Osteoblast (primary cell): ENCODE measurements around the gene CA7. TPM values are rescaled to one million over a fixed set of nuclear protein-coding genes. Genes with fewer than 3 reads are reported as not detected.

Experiments used
- DNase-seq: peaks from one replicate; pipeline ENCODE4 v3.0.0; 2011; ENCODE audit warnings: low spot score, mixed read lengths; ENCODE audit not compliant: insufficient read length; ENCODE audit errors: missing footprints
- H2AFZ ChIP-seq: 2 replicates; pipeline ENCODE4 v1.6.0; 2011; ENCODE audit warnings: mild to moderate bottlenecking, low read length
- H3K27ac ChIP-seq: 2 replicates; pipeline ENCODE4 v1.5.1; 2011; ENCODE audit warnings: mild to moderate bottlenecking, low read depth, low read length, moderate library complexity
- H3K27me3 ChIP-seq: 2 replicates; pipeline ENCODE4 v1.6.0; 2012; ENCODE audit warnings: mild to moderate bottlenecking, control low read depth, inconsistent platforms, low read length, moderate library complexity; ENCODE audit not compliant: insufficient read depth
- H3K36me3 ChIP-seq: 2 replicates; pipeline ENCODE4 v1.5.1; 2011; ENCODE audit warnings: mild to moderate bottlenecking, low read length, control low read depth, moderate library complexity; ENCODE audit not compliant: insufficient read depth
- H3K4me1 ChIP-seq: 2 replicates; pipeline ENCODE4 v1.5.1; 2011; ENCODE audit warnings: mild to moderate bottlenecking, low read length, control low read depth, moderate library complexity; ENCODE audit not compliant: insufficient read depth
- H3K4me2 ChIP-seq: 2 replicates; pipeline ENCODE4 v1.6.0; 2011; ENCODE audit warnings: mild to moderate bottlenecking, low read length; ENCODE audit not compliant: insufficient read depth
- H3K4me3 ChIP-seq: fragments of 200-600 bp; sonication (generic); 3 replicates; pipeline ENCODE4 v1.5.1; 2012; ENCODE audit warnings: mild to moderate bottlenecking, low read length, inconsistent platforms; ENCODE audit not compliant: insufficient read depth
- H3K79me2 ChIP-seq: 2 replicates; pipeline ENCODE4 v1.6.0; 2012; ENCODE audit warnings: mild to moderate bottlenecking, low read length, control low read depth, inconsistent platforms; ENCODE audit not compliant: insufficient read depth
- H3K9me3 ChIP-seq: 2 replicates; pipeline ENCODE4 v1.5.1; 2011; ENCODE audit warnings: low read depth, low read length, control low read depth
- H4K20me1 ChIP-seq: 2 replicates; pipeline ENCODE4 v1.6.0; 2012; ENCODE audit warnings: mild to moderate bottlenecking, low read length, control low read depth; ENCODE audit not compliant: insufficient read depth
- total RNA-seq: library from RNA; depleted of rRNA; stranded (reverse); fragments of >200 nt; gene quantifications from 2 replicates; pipeline ENCODE4 v1.2.3, GENCODE V29; 2012
- TF ChIP-seq, protein P1 (sequence below): IDR thresholded peaks from 2 replicates; pipeline ENCODE4 v1.5.1; 2011; ENCODE audit warnings: mild to moderate bottlenecking, low read depth, low read length, moderate library complexity; ENCODE audit errors: extremely low read depth

CA7 gene
- total RNA-seq, 1 donor, result not detected

DNA sequence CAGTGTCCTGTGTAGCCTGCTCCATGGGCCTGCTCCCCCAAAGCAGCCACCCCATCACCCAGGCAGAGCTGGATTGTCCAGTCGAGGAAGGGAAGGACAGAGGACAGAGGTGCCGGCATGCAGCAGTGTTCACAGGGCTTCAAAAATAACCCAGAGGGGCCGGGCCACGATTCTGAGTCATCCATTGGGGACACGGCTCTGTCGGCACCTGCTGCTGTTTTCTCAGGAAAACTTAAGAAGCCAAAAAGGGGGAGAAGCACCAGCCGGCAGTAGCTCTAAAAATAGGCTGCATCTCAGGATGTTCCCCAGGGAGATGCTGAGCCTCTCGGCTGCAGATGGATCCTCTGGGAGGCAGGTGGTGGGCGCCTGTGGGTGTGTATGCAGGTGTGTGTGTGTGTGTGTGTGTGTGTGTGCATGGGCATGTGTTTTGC is 1.6 kb downstream of the CA7 start:
- H3K27ac ChIP-seq, result no peak overlapping the region
- no peak overlapping the region for H3K4me2 ChIP-seq
- H3K4me1 ChIP-seq, result no peaks in the 10 kb centered on the region
- no peaks in the 10 kb centered on the region for H3K9me3 ChIP-seq
- H4K20me1 ChIP-seq, result no peaks in the 10 kb centered on the region
- DNase-seq, result peak; percentile 83
- H3K79me2 ChIP-seq, result no peaks in the 10 kb centered on the region
- peaks cover 60% of the 10 kb centered on the region for H3K27me3 ChIP-seq
- H3K36me3 ChIP-seq, result no peaks in the 10 kb centered on the region
- H2AFZ ChIP-seq, result no peak overlapping the region
- TF ChIP-seq, protein P1, sequence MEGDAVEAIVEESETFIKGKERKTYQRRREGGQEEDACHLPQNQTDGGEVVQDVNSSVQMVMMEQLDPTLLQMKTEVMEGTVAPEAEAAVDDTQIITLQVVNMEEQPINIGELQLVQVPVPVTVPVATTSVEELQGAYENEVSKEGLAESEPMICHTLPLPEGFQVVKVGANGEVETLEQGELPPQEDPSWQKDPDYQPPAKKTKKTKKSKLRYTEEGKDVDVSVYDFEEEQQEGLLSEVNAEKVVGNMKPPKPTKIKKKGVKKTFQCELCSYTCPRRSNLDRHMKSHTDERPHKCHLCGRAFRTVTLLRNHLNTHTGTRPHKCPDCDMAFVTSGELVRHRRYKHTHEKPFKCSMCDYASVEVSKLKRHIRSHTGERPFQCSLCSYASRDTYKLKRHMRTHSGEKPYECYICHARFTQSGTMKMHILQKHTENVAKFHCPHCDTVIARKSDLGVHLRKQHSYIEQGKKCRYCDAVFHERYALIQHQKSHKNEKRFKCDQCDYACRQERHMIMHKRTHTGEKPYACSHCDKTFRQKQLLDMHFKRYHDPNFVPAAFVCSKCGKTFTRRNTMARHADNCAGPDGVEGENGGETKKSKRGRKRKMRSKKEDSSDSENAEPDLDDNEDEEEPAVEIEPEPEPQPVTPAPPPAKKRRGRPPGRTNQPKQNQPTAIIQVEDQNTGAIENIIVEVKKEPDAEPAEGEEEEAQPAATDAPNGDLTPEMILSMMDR, result no peak
- H3K4me3 ChIP-seq, result no peak overlapping the region

DNA sequence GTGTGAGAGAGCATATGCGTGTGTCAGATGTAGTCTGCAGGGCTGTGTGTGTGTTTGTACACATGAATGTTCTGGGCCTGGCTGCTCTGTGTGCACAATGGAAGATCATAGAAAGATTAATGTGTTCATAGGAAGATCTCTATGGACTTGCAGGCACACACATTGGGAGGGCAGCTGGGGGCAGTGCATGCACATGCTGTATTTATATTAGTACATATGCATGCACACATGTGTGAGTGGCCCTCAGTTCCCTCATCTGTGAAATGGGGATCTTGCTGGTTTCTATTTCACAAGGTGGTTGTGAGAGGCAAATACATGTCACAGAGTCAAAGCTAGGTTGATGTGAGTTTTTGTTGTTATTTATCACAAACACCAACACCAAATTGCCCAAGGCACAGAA is 2.1 kb downstream of the CA7 start:
- Histone ChIP-seq H2AFZ (no peak overlapping the region), H3K4me2 (no peak overlapping the region), H3K9me3 (no peaks in the 10 kb centered on the region), H3K4me1 (no peaks in the 10 kb centered on the region), H3K27me3 (peaks cover 55% of the 10 kb centered on the region), H3K27ac (no peak overlapping the region), H3K4me3 (no peak overlapping the region), H3K36me3 (no peaks in the 10 kb centered on the region), H3K79me2 (no peaks in the 10 kb centered on the region), H4K20me1 (no peaks in the 10 kb centered on the region)
- TF ChIP-seq, protein P1, result no peak
- no peak for DNase-seq

DNA sequence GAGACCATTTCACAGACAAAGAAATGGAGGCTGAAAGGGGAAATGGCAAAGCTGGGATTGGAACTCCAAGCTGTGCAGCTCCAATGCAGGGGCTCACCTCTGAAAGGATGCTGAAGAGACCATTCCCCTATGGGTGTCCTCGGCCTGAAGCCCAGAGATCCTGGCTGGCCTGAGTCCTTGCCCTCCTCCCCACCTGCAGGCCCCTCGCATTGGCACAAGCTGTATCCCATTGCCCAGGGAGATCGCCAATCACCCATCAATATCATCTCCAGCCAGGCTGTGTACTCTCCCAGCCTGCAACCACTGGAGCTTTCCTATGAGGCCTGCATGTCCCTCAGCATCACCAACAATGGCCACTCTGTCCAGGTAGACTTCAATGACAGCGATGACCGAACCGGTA is 2.6 kb downstream of the CA7 start:
- no peak overlapping the region for H2AFZ ChIP-seq
- H3K4me3 ChIP-seq, result no peak overlapping the region
- H3K27ac ChIP-seq, result no peak overlapping the region
- no peaks in the 10 kb centered on the region for H3K36me3 ChIP-seq
- H4K20me1 ChIP-seq, result no peaks in the 10 kb centered on the region
- H3K9me3 ChIP-seq, result no peaks in the 10 kb centered on the region
- peak; percentile 62 for DNase-seq
- TF ChIP-seq, protein P1, result no peak
- no peaks in the 10 kb centered on the region for H3K4me1 ChIP-seq
- no peaks in the 10 kb centered on the region for H3K79me2 ChIP-seq
- peaks cover 51% of the 10 kb centered on the region for H3K27me3 ChIP-seq
- no peak overlapping the region for H3K4me2 ChIP-seq

DNA sequence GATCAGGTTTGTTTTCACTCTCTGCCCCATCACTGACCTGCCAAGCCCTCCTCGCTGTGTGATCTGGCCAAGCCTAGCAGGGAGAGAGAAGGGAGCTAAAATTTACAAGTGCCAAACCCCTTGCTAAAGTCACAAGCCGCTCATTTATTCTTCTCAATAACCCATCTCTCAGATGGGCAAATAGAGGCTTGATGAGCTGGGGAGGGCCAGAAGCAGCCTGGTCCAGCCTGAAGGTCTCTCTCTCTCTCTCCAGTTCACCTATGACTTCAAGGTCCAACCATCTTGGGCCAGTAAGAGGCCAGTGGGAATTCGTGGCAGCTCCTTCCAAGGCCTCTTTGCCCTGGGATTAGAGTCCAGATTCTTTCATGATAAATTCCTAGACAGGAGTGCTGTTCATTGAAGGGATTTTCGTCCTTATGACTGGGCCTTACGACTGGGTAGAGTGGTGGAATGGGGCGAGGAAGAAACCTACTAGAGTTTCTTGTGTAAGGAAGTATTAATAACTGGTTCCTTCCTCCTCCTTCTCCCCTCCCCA is 3.4 kb downstream of the CA7 start:
- Histone ChIP-seq H3K4me1 (no peaks in the 10 kb centered on the region), H2AFZ (no peak overlapping the region), H3K36me3 (no peaks in the 10 kb centered on the region), H3K9me3 (no peaks in the 10 kb centered on the region), H3K27me3 (peaks cover 51% of the 10 kb centered on the region), H4K20me1 (no peaks in the 10 kb centered on the region), H3K4me3 (no peak overlapping the region), H3K27ac (no peak overlapping the region), H3K79me2 (no peaks in the 10 kb centered on the region), H3K4me2 (no peak overlapping the region)
- TF ChIP-seq, protein P1, result no peak
- DNase-seq, result peak; percentile 49
